Renal cortex interstitium (tissue), 11 donors: ENCODE data around the gene UBA6. TPM values are rescaled to one million over a fixed set of nuclear protein-coding genes. Genes with fewer than 3 reads are reported as not detected.
"Not testable (repeated sequence)": the region's sequence is repeated elsewhere in the genome, so short reads cannot be mapped to it uniquely, and the experiment has no call there.

Source experiments
- DNase-seq, 11 donors: peaks; one replicate each; pipeline ENCODE4 v3.0.0-alpha.2; 2013; ENCODE audit warnings: low read depth in 9 of 11, low spot score in 4 of 11; ENCODE audit errors: extremely low read depth in 1 of 11
- polyA plus RNA-seq, 3 donors: library from polyadenylated mRNA; unstranded; fragments of 120-200 nt; gene quantifications; one replicate each; pipeline ENCODE4 v1.2.1, GENCODE V29; 2013; ENCODE audit not compliant: insufficient read length in 3 of 3

The UBA6 gene
- polyA plus RNA-seq, 3 donors: 53.6 to 64.1 (median 61.5) TPM

DNA sequence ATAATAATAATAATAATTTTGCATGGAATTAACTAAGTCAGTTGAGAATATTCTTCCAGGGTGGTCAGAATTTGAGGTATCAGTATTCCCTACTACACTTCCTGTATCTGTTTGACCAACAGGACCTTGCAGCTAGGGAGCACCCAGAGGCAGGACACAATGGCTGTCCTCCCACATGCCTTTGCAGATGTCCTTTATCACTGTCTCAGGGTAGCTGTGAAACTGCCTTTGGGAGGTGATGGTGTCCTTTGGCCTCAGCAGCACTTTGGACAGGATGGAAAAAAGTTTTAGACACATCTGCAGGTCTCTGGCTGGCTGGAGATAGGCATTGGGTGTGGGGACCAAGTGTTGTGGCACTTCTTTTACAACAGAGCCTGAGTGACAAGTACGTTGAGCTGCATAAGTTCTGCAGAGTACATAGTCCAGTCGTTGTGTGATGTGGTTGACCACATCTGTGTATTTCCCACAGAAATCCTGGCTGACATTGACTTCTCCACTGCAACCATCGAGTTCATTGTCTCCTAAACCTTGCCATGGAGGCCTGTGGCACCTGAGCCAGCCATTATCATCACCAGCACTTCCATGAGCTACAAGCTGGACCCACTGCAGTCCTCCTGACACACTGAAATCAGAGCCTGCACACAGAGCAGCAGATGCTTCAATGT, 19.1 kb upstream of the UBA6 start:
- no peak for DNase-seq

DNA sequence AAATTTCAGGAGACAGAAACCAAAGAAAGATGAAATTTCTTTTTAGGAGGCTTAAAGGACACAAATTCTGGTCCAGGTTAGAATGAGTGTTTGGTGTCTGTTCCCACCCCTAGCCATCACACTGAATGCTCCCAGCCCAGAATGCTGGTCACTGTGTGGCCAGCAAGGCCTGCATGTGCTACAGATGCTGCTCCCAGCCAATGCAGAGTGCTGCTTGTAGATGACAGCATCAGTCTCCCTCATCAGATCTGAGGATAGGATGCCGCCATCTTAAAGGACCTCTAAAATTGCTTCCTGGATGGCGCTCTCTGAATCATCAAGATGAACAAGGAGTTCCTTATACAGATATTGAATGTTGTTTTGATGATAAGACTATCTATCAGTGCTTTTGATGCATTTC, 17.9 kb upstream of the UBA6 start:
- no peak for DNase-seq

DNA sequence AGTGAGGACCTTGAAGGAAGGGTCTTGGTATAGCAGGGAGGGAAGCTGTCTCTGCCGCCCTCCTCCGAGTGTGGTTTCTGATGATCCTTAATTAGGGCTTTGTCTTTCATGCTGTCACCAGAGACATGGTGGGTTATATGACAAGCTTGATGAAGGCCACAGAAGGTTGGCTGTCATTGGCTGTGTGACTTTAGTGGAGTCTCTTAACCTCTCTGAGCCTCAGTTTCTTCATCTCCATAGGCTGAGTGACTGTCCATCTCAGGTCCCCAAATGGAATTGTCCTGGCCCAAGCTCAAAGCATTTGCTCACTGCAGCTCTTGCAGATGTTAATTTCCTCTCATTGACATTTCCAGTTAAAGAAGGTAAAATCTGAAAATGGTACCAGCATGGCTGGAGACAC, 16.6 kb upstream of the UBA6 start:
- no peak for DNase-seq

DNA sequence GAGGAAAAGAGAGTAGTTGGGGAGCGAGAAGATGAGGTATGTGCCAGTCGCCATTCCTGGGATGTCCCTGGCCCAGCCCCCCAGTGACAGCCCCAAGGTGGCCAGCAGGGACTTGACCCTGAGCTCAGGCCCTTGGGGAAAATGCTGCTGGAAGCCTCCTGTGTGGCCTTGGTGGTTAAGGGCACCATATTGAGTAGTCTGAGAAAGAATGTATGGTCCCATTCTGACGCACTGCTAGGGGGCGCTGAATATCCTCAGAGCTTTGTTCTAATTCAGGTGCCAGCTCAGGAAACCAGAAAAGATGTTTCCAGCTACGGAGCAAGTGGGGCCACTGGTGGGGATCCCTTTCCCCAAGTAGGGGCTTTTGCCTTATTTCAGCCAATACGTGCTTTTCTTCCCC, 14.0 kb upstream of the UBA6 start:
- no peak for DNase-seq

DNA sequence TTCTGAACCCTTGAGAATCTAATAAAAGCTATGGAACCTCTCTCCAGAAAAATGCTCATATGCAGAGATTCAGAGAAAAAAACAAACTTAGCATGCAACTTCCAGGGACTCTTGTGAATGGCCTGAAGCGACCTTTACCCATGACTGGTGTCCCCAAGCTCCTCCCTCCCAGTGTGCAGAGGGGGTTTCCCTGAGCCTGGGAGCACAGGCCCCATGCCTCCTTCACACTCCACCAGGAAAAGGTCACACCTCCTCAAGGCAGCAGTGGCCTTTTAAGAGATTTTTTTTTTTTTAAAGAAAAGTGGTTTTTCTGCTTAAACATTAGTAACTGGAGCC, 13.3 kb upstream of the UBA6 start:
- no peak for DNase-seq

DNA sequence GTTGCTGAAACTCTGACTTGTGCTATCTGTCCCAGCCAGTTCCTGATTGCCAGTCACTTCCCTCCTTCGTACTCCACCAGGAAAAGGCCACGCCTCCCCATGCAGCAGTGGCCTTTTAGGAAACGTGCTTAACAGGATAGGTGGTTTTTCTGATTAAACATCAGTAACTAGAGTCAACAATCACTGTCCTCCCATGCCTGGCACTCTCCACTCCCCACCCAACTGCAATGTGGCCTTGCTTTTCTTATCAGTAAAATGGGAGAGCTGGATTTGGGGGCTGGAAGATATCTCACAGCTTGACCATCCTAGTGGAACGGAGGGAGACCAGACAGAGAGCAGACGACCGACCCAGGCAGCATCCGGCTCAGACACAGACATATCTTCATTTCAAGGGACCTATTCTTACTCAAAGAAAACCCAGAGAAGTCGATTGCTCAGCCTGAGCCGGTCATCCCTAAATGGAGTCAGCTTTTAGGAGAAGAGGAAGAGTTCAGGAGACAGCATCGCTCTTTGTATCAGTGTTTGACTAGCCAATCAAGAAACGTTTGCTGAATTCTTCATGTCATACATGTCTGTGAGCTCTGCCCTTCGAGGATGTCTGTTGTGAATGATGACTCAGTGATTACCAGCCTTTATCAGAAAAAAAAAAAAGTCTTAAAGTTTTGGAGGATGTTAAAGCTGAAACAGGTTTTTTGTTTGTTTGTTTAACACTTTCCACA, 12.7 kb upstream of the UBA6 start:
- no peak for DNase-seq

DNA sequence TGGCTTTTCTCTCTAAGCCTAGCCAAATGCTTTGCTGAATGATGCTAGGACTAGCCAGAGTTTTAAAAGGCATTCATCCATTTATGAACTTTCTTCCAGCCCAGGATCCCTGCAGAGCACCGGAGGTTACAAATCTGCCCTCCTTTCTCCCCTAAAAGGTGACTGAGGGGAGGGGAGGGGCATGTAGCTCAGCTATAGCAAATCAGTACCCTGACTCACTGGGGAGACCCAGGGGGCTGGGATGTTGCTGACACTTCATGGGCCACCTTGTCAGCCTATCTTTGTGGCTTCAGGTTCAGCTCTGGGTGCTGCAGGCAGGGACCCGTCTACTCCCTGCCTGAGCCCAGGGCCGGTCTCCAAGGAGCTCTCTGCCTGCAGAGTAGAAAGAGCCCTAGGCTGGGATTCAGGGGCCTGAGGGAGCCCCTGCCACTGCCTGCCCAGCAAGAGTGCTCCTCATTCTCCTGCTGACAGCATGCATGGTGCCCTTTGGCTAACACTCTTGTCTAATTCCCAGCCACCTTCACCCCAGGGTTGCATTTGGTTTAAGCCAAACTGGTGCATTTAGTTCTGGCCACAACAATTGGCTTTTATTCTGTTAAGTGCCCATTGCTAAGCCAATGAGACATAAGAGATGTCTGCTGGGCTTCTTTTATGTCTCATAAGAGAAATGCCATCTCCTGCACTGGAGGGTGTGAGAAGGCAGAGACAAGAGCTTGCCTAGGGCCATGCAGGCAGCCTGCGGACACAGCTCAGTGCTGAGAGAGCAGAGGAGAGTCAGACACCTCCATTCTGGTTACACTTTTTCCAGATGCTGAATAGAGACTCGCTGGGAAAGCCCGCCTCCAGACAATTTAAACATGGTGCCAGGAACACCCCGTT, 11.9 kb upstream of the UBA6 start:
- no peak for DNase-seq

DNA sequence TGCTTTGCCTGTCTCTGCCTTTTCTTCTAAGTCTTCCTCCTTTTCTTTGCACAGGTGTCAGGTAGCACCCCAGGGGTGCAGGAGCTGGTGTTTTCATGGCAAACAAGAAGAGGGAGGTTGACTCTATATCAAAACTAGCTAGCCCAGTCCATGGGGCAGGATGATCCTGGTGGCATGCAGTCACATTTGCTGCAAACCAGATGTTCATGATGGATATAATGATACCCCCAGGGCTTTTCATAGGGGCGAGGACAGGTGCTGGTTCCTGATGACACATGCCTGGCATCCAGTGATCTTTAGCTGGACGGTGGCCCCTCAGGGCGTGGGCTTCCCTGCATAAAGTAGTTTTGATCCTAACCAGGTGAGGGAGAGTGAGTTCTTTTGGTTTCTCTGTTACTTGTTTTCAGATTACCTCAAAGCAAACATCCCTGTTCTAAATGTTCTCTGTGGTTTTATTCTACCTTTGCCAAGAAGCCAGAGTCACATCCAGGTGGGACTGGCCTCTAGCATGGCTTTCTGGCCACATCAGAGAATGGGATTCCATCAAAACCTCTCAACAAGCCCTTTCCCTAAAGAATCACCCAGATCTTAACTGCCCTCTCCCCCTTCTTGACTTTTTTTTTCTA, 11.2 kb upstream of the UBA6 start:
- DNase-seq: no peak

DNA sequence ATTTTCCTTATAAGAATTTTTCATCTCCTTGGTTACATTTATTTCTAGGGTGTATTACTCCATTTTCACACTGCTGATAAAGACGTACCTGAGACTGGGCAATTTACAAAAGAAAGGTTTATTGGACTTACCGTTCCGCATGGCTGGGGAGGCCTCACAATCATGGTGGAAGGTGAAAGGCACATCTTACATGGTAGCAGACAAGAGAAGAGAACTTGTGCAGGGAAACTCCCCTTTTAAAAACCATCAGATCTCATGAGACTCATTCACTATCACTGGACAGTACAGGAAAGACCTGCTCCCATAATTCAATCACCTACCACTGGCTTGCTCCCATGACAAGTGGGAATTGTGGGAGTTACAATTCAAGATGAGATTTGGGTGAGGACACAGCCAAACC, 5.7 kb upstream of the UBA6 start:
- DNase-seq: not testable (repeated sequence)

DNA sequence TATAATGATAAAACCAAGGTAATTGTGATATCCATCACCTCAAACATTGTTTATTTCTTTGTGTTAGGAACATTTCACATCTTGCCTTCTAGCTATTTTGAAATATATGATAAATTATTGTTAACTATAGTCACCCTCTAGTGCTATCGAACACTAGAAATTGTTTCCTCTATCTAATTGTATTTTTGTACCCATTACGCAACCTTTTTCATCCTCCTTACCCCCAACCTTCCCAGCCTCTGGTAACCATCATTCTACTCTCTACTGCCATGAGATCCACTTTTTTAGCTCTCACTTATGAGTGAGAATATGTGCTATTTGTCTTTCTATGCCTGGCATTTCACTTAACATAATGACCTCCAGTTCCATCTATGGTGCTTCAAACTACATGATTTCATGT, 3.9 kb upstream of the UBA6 start:
- DNase-seq: no peak

DNA sequence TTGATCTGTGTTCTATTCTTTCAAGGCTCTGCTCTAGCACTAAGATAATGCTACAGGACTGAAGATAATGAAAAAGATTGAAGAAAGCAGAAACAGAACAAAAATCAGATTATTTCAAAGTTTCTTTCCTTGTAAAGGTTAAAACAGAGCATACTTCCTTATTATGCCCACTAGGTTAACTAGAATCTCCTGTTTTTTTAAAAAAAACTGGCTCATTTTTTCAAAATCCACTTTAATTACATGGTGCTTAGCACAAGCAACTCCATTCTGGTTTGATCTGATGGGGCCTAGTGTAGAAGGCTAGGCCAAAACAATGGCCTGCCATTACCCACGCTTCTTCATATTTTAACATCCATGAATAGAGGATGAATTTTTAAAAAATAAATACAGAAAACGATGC, 1.2 kb upstream of the UBA6 start:
- no peak for DNase-seq

DNA sequence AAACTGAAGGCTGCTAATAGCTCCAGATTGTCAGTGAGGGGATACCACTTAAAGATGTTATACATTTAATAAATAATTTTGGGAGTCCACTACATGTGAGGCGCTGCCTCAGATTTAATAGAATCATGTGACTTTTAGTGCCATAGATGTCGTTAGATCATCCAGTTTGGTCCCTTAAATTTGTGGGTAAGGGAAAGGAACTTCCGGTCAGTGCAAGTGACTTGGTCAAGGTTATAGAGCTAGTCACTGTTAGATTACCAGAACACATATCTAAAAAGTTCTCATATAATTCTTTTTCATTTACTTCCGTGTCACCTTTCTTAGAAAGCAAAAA, 529 bp upstream of the UBA6 start:
- no peak for DNase-seq

DNA sequence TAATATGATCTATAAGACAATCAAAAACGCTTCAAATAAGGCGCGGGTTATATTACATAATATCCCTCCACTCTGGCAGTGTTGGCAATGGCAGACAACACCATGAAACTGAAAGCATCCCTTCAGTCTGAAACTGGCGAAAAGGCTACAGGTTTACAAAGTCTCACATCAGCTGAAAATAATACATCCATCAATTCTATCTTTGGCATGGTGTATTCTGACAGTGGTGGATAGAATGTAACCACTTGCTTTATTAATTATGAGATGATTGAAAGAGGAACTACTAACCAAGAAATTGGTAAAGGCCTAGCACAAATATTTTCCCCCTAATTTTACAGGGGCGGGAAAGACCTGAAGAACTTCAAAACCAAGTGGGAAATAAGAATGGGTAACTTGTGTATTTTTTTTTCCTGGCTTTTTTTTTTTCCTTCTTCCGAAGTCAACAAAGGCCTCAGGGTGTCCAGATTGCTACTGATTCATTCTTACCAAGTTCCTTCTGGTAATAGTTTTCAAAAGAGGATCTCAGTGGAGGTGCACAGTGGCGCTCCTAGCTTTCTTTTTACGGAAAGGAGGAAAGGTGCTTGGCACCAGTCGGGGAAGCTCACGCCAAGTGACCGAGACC, 728 bp downstream of the UBA6 start:
- DNase-seq: peak in 3 of 11 donors; percentile 1 to 23 (median 19)

DNA sequence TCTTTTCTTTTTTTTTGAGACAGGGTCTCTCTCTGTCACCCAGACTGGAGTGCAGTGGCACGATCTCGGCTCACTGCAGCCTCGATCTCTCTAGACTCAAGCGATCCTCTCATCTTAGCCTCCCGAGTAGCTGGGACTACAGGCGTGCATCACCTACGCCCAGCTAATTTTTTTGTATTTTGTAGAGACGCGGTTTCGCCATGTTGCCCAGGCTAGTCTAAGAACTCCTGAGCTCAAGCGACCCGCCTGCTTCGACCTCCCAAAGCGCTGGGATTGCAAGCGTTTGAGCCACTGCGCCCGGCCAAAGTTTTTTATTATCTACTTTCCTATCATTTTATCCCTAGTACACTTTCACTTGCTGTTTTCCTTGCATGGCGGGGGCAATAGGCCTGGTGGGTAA, 1.4 kb downstream of the UBA6 start:
- no peak for DNase-seq

DNA sequence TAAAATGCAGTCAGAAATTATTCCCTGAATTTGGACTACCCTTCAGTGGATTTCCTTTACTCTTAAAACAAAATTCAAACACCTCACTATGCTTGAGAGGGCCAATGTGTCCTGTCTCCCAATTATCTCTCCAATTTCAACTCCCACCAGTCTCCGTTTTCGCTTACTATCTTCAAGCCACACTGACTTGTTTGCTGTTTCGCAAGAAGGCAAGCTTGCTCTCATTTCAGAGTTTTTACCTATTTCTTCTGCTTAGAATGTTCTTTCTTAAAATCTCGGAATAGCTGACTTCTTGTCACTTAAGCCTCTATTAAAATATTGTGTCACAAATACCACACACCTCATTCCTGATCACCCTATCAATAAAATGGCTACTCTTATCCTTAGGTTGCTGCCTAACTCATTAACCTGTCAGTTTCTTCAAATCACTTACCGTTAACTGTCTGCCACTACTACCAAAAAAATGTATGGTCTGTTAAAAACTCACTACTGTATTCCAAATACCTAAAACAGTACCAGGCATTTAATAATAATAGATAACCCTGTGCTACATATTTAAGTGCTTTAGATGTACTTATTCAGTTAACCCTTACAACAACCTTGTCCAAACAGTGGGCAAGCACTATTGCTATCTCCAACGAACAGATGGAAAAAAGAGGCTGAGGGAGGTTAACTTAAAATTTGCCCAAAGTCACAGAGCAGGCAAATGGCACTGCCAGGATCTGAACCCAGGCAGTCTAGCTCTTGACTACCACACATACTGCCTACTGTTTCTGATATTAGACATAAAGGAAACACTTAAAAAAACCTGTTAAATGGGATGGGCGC, 2.9 kb downstream of the UBA6 start:
- DNase-seq: no peak

DNA sequence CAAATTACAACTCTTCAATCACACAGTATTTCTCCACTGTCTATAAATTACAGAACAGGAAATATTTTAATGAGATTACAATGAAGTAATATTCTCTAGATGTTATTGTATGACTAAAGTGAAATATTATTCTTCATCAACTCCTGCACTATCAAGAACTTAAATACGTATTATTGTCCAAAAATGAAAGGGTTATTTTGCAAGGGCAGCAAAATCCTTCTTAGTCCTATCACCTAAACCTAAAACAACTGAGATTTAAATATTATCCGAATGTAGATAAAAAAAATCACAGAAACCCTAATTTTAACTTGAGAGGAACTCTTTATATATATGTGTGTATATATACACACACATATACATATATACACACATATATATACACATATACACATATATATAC, 4.9 kb downstream of the UBA6 start:
- DNase-seq: no peak

DNA sequence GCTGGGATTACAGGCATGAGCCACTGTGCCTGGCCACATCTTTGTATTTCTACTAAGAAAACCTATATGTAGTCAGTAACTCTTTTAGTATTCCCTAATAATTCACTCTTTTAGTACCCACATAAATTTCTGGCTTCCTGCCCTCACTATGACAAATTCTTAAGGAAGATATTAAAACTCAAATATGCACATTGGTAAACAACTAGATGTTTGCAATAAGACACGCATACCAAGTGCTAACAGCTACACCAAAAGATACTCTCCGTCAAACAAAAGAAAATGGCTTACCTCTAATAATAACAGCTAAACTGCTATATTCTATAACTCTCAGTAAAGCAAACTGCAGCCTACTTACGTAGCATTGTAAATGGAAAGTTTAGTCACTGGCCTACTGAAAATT, 6.3 kb downstream of the UBA6 start:
- DNase-seq: no peak

DNA sequence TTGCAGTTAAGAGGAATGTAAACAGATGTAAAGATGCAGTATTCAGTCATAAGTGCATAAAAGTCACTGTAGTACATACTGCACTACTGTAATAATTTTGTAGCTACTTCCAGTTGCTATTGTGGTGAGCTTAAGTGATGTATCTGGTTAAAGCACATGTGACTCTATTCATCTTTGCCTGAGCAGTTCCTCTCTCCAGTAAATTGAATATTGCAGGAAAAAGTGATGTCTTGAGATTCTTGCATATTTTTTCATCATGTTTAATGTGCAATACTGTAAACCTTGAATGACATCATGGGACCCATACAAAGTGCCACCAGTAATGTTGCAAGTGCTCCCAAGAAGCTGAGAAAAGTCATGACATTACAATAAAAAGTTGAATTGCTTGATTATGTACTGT, 9.6 kb downstream of the UBA6 start:
- DNase-seq: no peak

DNA sequence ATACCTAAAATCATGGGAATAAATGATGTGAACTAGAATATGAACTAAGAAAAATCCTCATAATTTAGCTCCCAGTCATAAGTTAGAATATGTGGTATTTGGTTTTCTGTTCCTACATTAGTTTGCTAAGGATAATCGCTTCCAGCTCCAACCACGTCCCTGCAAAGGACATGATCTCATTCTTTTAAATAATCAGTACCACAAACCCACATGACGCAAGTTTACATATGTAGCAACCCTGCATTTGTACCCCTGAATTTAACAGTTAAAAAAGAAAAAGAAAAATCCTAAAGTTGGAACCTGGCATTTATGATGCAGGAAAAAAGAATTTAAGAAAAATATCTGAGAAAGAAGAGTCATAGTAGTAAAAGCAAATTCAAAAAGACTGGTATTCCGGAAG, 13.3 kb downstream of the UBA6 start:
- no peak for DNase-seq
